ENCODE results near the gene TLK2. TPM values are rescaled to one million over a fixed set of nuclear protein-coding genes. Genes with fewer than 3 reads are reported as not detected.
A peak's percentile ranks its signal among the peaks of the same experiment; 100 is the strongest.

The TLK2 gene
- total RNA-seq, 5 donors from 2014 or later (not counting 1 experiment from before 2014, with no cell fraction given), result 46.8 to 82.2 (median 54.7) TPM

- Histone ChIP-seq H3K9me3 (no peaks in the 10 kb centered on the region), H3K27me3 (replicated peaks in 1 of 2; ENCODE audit: control insufficient read depth in 2 of 2, extremely low read depth in 1 of 2, insufficient read depth in 2 of 2, low read length in 1 of 2) (no peaks in the 10 kb centered on the region), H3K4me3 (ENCODE audit: control insufficient read depth in 1 of 2, extremely low read depth in 1 of 2, low read length in 1 of 2) (no peak overlapping the region), H3K36me3 (ENCODE audit: control insufficient read depth in 2 of 2, extremely low read depth in 1 of 2, insufficient read depth in 1 of 2, low read length in 1 of 2) (peaks cover 4 to 52% of the 10 kb centered on the region in 2 donors), H3K4me1 (ENCODE audit: control insufficient read depth in 1 of 2, extremely low read depth in 1 of 2, insufficient read depth in 2 of 2, low read length in 2 of 2) (no peaks in the 10 kb centered on the region), H3K27ac (ENCODE audit: low read length) (no peak overlapping the region)
- CTCF ChIA-PET, result no interaction called here
- Mint-ChIP-seq H3K36me3 (peaks cover 50% of the 10 kb centered on the region), H3K27me3 (no peaks in the 10 kb centered on the region), H3K4me1 (peaks cover 5 to 7% (median 6%) of the 10 kb centered on the region in 3 donors), H3K4me3 (no peak overlapping the region), H3K9me3 (no peaks in the 10 kb centered on the region), H3K27ac (no peak overlapping the region)
- POLR2A ChIA-PET, result no interaction called here
- DNase-seq, result no peak
- ATAC-seq (replicated peaks in 1 of 4), result no peak
Measured at GRCh38 chr17:62573480-62574117, 95.0 kb downstream of the TLK2 start.

DNA sequence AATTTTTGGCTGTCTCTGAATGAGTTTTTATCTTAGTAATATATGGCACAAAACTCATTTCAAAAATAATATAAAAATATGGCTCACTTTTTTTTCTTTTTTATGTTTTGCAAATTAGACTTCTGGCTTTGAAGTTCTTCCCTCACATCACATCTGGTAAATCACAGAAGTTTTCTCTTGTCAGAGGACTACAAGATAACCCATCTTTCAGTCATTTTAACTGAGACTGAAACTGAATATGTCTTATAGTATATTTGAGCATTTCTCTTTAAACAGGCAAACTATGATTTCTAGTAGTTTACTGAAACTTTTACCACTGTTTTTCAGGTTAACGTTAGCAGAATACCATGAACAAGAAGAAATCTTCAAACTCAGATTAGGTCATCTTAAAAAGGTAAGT, 97.8 kb downstream of the TLK2 start:
- Mint-ChIP-seq H3K4me3 (no peak overlapping the region), H3K27me3 (no peaks in the 10 kb centered on the region), H3K4me1 (peaks cover 0 to 6% (median 4%) of the 10 kb centered on the region in 3 donors), H3K9me3 (no peaks in the 10 kb centered on the region), H3K27ac (no peak overlapping the region), H3K36me3 (peaks cover 50% of the 10 kb centered on the region)
- Histone ChIP-seq H3K4me3 (ENCODE audit: control insufficient read depth in 1 of 2, extremely low read depth in 1 of 2, low read length in 1 of 2) (no peak overlapping the region), H3K4me1 (ENCODE audit: control insufficient read depth in 1 of 2, extremely low read depth in 1 of 2, insufficient read depth in 2 of 2, low read length in 2 of 2) (no peaks in the 10 kb centered on the region), H3K9me3 (no peaks in the 10 kb centered on the region), H3K36me3 (ENCODE audit: control insufficient read depth in 2 of 2, extremely low read depth in 1 of 2, insufficient read depth in 1 of 2, low read length in 1 of 2) (peaks cover 4 to 64% of the 10 kb centered on the region in 2 donors), H3K27me3 (replicated peaks in 1 of 2; ENCODE audit: control insufficient read depth in 2 of 2, extremely low read depth in 1 of 2, insufficient read depth in 2 of 2, low read length in 1 of 2) (no peaks in the 10 kb centered on the region), H3K27ac (ENCODE audit: low read length) (no peak overlapping the region)
- DNase-seq (no peak), ATAC-seq (replicated peaks in 1 of 4) (no peak)
- POLR2A ChIA-PET, result no interaction called here
- WGBS (ENCODE audit: insufficient coverage), result no CpG with 5 or more reads among the region's 1 CpG
- CTCF ChIA-PET, result no interaction called here

GRCh38 chr17:62578757-62579487, 100.3 kb downstream of the TLK2 start:
- WGBS (ENCODE audit: insufficient coverage), result 20% methylated on average over 1 of the region's 2 CpGs
- ChIA-PET POLR2A (no interaction called here), CTCF (no interaction called here)

DNA sequence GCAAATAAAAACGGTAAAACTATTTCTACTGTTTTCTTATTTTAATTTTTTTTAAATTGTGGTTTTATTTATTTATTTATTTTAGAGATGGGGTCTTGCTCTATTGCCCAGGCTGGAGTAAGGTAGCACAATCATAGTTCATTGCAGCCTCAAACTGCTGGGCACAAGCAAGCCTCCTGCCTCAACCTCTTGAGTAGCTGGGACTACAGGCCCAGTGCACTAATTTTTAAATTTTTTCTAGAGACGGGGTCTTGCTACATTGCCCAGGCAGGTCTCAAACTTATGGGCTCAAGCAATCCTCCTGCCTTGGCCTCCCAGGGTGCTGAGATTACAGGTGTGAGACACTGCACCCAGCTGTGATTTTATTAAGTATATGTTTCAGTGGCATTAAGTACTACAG, 102.3 kb downstream of the TLK2 start:
- H3K27ac ChIP-seq (ENCODE audit: low read length), result no peak overlapping the region
- POLR2A ChIA-PET, result interaction anchor here in 1 of 2 donors (0.7 kb wide), 1 partner anchor 30 kb away, joined by 3 read pairs; no protein-coding TSS in a partner anchor
- H3K9me3 Mint-ChIP-seq, result no peaks in the 10 kb centered on the region
- 100% methylated on average over 1 of the region's 2 CpGs for WGBS (ENCODE audit: insufficient coverage)
- no peaks in the 10 kb centered on the region for H3K4me1 ChIP-seq (ENCODE audit: control insufficient read depth in 1 of 2, extremely low read depth in 1 of 2, insufficient read depth in 2 of 2, low read length in 2 of 2)
- CTCF ChIA-PET, result no interaction called here
- H3K9me3 ChIP-seq, result no peaks in the 10 kb centered on the region
- H3K4me3 ChIP-seq (ENCODE audit: control insufficient read depth in 1 of 2, extremely low read depth in 1 of 2, low read length in 1 of 2), result no peak overlapping the region
- no peak overlapping the region for H3K4me3 Mint-ChIP-seq
- H3K36me3 Mint-ChIP-seq, result peaks cover 35% of the 10 kb centered on the region
- no peaks in the 10 kb centered on the region for H3K27me3 Mint-ChIP-seq
- ATAC-seq (replicated peaks in 1 of 4), result no peak
- H3K4me1 Mint-ChIP-seq, result no peaks in the 10 kb centered on the region
- H3K27me3 ChIP-seq (replicated peaks in 1 of 2; ENCODE audit: control insufficient read depth in 2 of 2, extremely low read depth in 1 of 2, insufficient read depth in 2 of 2, low read length in 1 of 2), result no peaks in the 10 kb centered on the region
- no peak overlapping the region for H3K27ac Mint-ChIP-seq
- DNase-seq, result no peak
- H3K36me3 ChIP-seq (ENCODE audit: control insufficient read depth in 2 of 2, extremely low read depth in 1 of 2, insufficient read depth in 1 of 2, low read length in 1 of 2), result peaks cover 0 to 56% of the 10 kb centered on the region in 2 donors

More at GRCh38 chr17:62578757-62579487, 100.3 kb downstream of the TLK2 start:
- H3K4me3 Mint-ChIP-seq, result no peak overlapping the region
- H3K27me3 Mint-ChIP-seq, result no peaks in the 10 kb centered on the region
- Histone ChIP-seq H3K9me3 (no peaks in the 10 kb centered on the region), H3K27ac (ENCODE audit: low read length) (no peak overlapping the region), H3K4me3 (ENCODE audit: control insufficient read depth in 1 of 2, extremely low read depth in 1 of 2, low read length in 1 of 2) (no peak overlapping the region), H3K36me3 (ENCODE audit: control insufficient read depth in 2 of 2, extremely low read depth in 1 of 2, insufficient read depth in 1 of 2, low read length in 1 of 2) (peaks cover 4 to 63% of the 10 kb centered on the region in 2 donors), H3K27me3 (replicated peaks in 1 of 2; ENCODE audit: control insufficient read depth in 2 of 2, extremely low read depth in 1 of 2, insufficient read depth in 2 of 2, low read length in 1 of 2) (no peaks in the 10 kb centered on the region), H3K4me1 (ENCODE audit: control insufficient read depth in 1 of 2, extremely low read depth in 1 of 2, insufficient read depth in 2 of 2, low read length in 2 of 2) (no peaks in the 10 kb centered on the region)
- no peak for DNase-seq
- H3K36me3 Mint-ChIP-seq, result peaks cover 48% of the 10 kb centered on the region
- H3K4me1 Mint-ChIP-seq, result peaks cover 0 to 4% (median 0%) of the 10 kb centered on the region in 3 donors
- no peaks in the 10 kb centered on the region for H3K9me3 Mint-ChIP-seq
- H3K27ac Mint-ChIP-seq, result peak overlapping the region; percentile 8 to 24
- no peak for ATAC-seq (replicated peaks in 1 of 4)

- ChIA-PET CTCF (no interaction called here), POLR2A (no interaction called here)
- H3K9me3 Mint-ChIP-seq, result no peaks in the 10 kb centered on the region
- H3K27me3 Mint-ChIP-seq, result no peaks in the 10 kb centered on the region
- no peak overlapping the region for H3K4me3 ChIP-seq (ENCODE audit: control insufficient read depth in 1 of 2, extremely low read depth in 1 of 2, low read length in 1 of 2)
- WGBS (ENCODE audit: insufficient coverage), result no CpG with 5 or more reads among the region's 1 CpG
- H3K4me3 Mint-ChIP-seq, result no peak overlapping the region
- ATAC-seq (replicated peaks in 1 of 4), result no peak
- H3K9me3 ChIP-seq, result no peaks in the 10 kb centered on the region
- no peak overlapping the region for H3K27ac ChIP-seq (ENCODE audit: low read length)
- H3K27me3 ChIP-seq (replicated peaks in 1 of 2; ENCODE audit: control insufficient read depth in 2 of 2, extremely low read depth in 1 of 2, insufficient read depth in 2 of 2, low read length in 1 of 2), result no peaks in the 10 kb centered on the region
- H3K4me1 Mint-ChIP-seq, result no peaks in the 10 kb centered on the region
- H3K36me3 Mint-ChIP-seq, result peaks cover 30% of the 10 kb centered on the region
- peak overlapping the region in 1 of 2 donors; percentile 28 for H3K27ac Mint-ChIP-seq
- peaks cover 0 to 55% of the 10 kb centered on the region in 2 donors for H3K36me3 ChIP-seq (ENCODE audit: control insufficient read depth in 2 of 2, extremely low read depth in 1 of 2, insufficient read depth in 1 of 2, low read length in 1 of 2)
- H3K4me1 ChIP-seq (ENCODE audit: control insufficient read depth in 1 of 2, extremely low read depth in 1 of 2, insufficient read depth in 2 of 2, low read length in 2 of 2), result no peaks in the 10 kb centered on the region
- no peak for DNase-seq
Measured at GRCh38 chr17:62581764-62582163, 103.1 kb downstream of the TLK2 start.

DNA sequence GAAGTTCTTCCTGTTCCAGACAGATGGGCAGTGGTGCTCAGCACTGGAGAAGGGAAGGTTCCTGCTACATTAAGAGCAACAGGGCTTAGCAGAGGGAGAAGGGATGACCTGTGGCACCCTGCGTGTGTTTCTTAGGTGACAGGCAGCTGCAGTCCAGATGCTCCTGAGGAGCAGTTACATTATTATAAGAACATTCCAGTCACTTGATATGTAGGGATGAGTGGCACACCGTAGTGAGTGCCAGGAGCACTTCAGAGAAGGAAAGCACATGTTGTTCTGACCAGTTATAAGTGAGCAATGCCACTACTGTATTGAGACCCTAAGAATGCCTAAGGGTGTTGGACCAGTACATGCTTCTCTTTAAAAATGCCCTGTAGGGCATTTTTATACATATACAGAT, 108.9 kb downstream of the TLK2 start:
- peaks cover 9 to 49% of the 10 kb centered on the region in 2 donors for H3K36me3 ChIP-seq (ENCODE audit: control insufficient read depth in 2 of 2, extremely low read depth in 1 of 2, insufficient read depth in 1 of 2, low read length in 1 of 2)
- POLR2A ChIA-PET, result no interaction called here
- ATAC-seq (replicated peaks in 1 of 4) (no peak), DNase-seq (no peak)
- WGBS (ENCODE audit: insufficient coverage), result no CpG with 5 or more reads among the region's 2 CpGs
- no peaks in the 10 kb centered on the region for H3K9me3 Mint-ChIP-seq
- CTCF ChIA-PET, result interaction anchor here in 1 of 2 donors (0.7 kb wide), 1 partner anchor 296 kb away, joined by 3 read pairs; no protein-coding TSS in a partner anchor
- H3K4me1 Mint-ChIP-seq, result no peaks in the 10 kb centered on the region
- H3K27ac Mint-ChIP-seq, result no peak overlapping the region
- H3K4me1 ChIP-seq (ENCODE audit: control insufficient read depth in 1 of 2, extremely low read depth in 1 of 2, insufficient read depth in 2 of 2, low read length in 2 of 2), result no peaks in the 10 kb centered on the region
- H3K27me3 ChIP-seq (replicated peaks in 1 of 2; ENCODE audit: control insufficient read depth in 2 of 2, extremely low read depth in 1 of 2, insufficient read depth in 2 of 2, low read length in 1 of 2), result no peaks in the 10 kb centered on the region
- H3K4me3 ChIP-seq (ENCODE audit: control insufficient read depth in 1 of 2, extremely low read depth in 1 of 2, low read length in 1 of 2), result no peak overlapping the region
- peaks cover 34% of the 10 kb centered on the region for H3K36me3 Mint-ChIP-seq
- no peaks in the 10 kb centered on the region for H3K27me3 Mint-ChIP-seq
- H3K4me3 Mint-ChIP-seq, result no peak overlapping the region
- H3K27ac ChIP-seq (ENCODE audit: low read length), result no peak overlapping the region
- H3K9me3 ChIP-seq, result no peaks in the 10 kb centered on the region

All from T-cell (primary cell).